Kidney capillary endothelial cell (primary cell): ENCODE data around the gene MARCHF3.
A peak's percentile ranks its signal among the peaks of the same experiment; 100 is the strongest.
"Not testable (repeated sequence)": the region's sequence is repeated elsewhere in the genome, so short reads cannot be mapped to it uniquely, and the experiment has no call there.

Experiments used
- DNase-seq: peaks from one replicate; pipeline ENCODE4 v3.0.0-alpha.2; 2018; ENCODE audit warnings: low spot score

Gene MARCHF3, protein sequence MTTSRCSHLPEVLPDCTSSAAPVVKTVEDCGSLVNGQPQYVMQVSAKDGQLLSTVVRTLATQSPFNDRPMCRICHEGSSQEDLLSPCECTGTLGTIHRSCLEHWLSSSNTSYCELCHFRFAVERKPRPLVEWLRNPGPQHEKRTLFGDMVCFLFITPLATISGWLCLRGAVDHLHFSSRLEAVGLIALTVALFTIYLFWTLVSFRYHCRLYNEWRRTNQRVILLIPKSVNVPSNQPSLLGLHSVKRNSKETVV

DNA sequence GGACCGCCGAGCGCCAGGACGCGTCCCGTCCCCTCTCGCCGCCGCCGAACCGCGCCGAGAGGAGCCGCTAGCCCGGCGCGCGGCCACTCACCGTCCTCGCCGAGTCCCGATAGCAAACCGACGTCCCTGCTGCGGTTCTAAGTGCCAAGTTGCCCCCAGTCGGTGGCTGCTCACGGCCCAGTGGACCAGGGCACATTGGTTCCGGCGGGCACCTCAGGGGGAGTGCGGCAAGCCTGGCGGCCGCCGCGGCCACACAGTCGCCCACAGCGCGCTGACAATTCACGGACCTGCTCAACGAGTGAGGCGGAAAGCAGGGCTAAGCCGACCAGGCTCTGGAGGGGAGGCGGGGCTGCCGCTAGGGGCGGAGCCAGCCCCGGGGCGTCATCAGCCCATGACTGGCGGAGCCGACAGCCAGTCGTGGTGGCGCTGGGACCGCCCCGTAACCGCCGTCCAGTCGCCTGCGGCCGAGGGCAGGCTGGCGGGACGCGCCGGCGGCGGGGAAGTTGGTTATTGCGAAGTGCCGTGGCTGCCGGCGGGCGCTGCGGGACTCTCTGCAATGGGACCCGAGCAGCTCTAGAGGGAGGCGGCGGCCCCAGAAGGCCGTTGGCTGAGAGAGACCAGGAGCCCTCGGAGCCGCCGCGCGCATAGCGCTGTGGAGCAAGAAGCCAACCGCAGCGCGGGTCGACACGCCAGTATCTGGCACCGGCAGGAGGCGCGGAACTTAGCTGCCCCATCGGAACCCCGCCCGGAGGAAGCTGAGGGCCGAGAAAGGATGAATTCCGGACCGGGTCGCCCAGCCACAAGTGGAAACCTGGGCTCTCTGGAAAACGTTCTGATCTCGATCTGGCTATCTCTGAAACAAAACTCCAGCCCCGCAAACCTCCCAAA is at the start of gene MARCHF3:
MARCHF3 (minus strand) TSS at position 300 of the 888 bp plus-strand sequence. CDS start 112,387 bp downstream, outside the sequence.
- peak; percentile 91 for DNase-seq

DNA sequence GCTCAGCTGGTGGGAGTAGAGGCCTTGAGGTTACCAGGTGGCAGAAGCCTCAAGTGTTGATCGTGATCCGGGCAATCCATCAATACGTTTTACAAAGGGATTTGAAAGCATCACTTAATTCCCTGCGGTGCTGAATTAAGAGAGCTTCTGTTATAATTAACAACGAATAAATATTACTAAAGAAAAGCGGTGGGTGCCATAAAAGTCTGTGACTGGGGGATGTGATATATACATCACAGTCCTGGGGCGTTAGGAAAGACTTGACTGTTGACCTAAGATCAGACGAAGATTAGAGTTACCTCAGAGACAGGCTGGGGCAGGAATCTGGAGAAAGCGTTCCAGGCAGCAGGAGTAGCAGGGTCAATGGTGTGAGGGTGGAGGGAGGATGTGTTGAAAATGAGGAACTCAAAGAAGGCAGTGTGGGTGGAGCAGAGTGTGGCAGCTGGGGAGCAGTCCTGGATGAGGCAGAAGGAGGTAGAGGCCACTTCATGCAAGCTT is 49.7 kb upstream of the MARCHF3 start:
- no peak for DNase-seq

DNA sequence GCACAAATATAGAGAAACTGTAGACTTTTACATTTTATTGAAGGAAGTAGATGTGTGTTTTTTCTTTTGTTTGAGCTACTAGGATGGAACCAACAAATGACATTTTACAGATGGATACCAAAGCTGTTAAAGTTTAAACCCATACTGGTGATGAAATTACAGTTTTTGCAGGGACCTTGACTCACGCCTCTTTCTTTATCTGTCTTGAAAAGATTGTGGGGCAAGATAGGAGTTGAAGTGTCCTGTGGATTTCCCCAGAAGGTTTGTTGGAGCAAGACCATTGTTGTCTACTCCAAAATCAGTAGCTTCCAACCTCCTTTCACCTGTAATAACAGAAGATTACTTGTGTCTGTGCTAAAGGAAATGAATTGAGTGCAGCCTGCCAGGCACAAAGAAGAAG is 47.0 kb upstream of the MARCHF3 start:
- DNase-seq, result no peak

DNA sequence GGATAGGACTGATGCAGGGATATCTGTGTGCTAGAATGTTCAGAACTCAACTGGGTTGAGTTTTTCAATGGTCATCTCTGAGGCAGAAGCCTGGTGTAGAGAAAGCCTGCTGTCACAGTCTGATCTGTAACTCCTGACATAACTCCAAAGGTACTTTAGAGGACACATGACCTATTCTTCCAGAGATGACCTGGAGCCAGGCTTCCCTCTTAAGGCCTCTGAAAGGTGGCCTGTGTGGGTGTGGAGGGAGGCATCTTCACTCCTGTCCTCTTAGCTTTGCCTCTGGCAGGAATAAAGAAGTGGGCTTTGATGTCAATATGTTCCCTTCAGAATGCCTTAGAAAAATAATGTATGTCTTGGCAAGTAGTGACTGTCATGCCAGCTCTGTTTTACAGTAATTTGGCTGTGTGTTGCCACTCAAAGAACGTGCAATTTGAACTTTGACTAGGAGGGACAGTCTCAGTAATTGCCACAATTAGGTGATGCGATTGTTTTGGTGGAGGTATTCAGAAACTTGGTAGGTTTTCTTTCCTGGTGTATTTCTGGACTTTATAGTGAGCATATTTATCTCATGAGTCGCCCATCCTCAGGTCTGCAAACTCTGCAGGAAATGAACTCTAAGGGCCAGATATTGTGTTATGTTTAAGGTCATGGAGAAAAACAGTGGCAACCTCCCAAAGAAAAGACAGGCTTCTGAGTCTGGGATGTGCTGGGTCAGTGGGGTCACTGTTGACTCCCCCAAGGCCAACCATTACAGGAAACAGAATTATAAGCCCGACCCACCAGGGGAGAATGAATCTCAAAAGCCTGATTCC is 46.2 kb upstream of the MARCHF3 start:
- DNase-seq, result peak; percentile 75

DNA sequence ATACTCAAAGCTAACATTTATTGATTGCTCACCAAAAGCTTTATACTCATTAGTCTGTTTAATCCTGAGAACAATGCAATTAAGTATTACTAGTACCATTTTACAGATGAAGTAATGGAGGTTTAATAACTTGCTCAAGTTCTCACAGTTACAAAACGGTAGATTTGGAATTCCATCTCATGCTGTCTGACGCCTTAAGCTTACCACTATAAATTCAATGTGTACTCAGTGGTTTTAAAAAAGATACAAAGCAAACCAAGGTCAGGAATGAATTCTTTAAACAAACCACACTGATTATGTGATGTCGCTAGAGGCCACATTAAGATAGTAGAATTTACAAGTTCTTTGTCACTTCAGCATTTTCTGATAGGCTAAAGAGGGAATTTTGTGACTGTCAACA is 44.1 kb upstream of the MARCHF3 start:
- DNase-seq, result no peak

DNA sequence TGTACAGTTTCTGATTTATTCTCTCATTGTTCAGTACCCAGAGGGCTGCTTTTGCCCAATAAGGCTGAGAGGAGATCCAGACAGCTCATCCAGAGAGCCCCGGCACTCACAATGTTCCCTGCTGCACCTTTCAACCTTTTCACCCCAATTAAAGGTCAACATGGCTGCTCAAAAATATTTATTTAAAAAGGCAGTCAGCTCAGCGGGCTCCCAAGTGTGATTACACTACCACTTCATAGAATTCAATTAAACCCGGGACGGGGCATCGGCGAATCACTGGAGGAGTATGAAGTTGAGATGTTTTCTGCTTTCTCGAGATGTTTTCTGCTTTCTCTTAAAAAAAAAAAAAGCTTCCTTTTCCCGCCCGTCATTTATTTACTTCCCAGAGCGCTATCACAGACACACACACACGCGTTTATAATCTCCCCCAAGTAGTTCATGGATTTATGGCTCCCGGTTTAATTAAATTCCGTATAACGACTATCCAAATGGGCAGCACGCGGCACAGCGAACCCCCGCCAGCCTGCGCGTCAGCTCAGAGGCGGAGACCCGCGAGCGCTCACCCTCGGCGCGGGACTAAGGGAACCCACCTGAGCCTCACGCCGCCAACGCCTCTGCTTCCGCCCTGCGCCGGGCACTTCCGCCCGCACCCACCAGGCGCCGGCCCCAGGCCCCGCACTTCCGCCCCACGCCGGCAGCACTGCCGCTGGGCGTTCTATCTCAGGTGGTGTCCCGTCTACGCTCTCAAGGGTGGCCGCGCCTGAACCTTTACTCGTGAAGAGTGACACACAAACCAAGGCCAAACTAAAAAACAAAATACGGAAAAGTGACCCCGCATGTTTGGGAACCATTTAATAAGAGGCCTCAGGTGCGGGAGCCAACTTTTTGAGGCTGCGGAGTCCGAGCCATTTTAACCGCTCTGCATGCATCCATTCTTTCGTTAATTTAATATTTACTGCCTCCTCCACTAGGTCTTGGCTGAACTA is 42.8 kb upstream of the MARCHF3 start, which contains the start of gene C5orf63:
C5orf63 (minus strand) TSS at position 642 of the 986 bp plus-strand sequence. CDS start 14,507 bp downstream, outside the sequence.
- peak; percentile 55 for DNase-seq

DNA sequence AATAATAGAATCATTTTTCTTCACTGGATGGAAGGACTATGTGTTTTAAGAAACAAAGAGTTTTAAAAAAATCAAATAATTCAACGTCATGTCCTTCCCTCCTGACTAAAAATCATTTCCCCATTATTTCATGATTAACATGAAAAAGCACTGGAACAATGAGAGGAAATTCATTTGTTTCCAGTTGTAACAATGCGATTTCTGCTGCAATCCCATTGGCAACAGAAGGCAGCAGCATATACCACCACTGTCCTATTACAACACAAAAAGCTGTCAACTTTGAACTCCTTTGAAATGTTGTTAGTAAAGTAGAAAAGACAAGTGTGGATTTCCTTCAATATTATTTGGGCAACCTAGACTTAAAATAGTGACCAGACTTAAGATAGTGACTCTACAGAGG is 39.9 kb upstream of the MARCHF3 start:
- DNase-seq, result peak; percentile 85

DNA sequence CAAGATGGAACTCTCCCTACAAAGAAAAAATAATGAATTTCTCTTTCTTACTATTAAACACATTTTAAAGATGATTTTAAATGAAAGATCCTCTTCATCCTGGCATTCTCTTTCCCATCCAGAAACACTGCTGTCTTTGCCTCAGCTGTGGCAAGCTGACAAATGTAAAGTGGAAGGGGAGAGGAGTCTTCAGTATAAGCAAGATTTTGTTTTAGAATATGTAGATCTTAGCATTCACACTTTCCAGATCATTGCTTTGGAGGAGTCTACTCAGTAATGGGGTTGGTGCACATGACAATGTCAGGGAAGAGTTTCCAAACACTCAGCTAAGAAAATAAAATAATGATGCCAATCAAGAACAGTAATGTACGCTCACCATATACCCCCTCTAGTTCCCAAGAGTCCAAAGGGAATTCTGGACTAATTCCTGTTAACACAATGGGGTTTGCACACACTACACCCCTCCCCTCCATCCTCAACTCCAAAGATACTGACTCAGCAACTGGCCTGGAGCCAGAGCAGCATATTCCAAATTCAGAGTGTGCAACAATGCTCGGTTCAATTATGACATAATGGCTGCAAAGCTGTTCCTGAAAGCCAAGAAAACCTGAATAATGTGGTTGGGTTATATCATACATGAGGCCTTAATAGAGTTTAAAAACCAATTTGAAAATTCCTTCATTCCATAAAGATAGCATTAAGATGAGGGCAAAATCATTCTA is 38.3 kb upstream of the MARCHF3 start:
- DNase-seq, result peak; percentile 79

DNA sequence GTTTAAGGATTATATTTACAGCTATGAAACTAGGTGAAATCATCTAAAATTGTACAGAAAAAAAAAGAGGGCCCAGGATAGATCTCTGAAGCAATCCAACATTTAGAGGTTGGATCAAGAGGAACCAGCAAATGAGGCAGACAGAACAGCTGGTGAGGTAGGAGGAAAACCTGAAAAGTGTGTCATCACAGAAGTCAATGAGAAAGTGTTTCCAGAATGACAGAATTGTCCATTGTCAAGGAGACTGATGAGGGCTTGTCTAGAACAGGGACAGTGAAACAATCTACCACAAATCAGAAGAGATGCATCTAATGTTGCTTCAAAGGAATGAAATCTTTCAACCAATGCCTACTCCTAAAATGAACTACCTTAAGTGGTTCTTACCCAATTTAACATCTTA is 36.4 kb upstream of the MARCHF3 start:
- no peak for DNase-seq

DNA sequence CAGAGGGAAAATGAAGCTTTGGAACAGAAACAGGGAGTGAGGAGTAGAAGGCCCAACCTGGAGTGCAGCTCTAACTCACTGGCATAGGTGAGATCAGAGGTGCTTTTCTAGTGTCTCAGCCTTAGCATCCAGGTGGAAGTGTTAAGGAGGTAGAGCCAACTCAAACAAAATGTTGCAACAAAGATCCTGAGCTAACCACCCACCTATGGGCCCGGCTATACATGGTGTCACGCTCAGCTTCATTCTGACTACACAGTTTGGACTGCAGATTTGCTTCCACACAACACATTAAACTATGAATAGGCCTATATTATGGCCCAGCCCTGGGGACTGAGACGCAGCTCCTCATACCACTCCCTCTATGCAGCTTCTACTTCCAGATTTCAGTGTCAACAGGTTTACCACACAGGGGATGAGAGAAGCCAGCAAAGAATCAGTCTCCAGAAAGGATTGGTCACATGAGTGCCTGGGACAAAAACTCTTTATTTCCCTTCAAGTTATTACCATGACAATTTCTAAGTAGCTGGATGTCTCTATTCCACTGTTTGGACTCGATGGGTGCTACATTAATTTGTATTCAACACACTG is 34.0 kb upstream of the MARCHF3 start:
- DNase-seq, result no peak

DNA sequence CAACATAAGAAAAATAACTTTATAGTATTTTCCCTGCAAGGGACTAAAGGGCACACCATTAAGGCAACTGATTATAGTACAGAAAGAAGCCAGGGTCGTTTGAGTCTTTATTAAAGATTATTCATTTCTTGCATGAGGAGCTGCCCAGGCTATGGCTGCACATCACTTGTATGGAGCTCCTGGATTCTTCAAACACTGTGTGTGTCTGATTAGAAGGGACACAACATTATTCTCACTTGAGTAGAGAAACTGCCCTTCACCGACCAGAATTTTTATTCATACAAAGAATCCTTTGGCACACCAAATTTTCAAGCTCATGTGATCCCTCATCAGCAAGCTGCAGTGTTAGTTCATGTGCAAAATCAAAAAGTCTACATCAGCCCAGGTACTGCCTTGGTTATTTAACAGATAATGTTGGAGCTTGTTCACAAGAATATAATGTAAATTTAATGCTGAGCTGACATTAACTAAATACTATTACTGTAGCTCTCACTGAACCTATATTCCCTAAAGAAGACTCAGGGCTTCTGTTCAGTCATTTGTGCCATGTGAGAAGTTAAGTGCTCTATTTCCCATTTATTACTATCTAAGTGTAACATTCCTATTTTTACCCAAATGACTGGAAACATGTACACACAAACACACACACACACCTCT is 33.0 kb upstream of the MARCHF3 start:
- DNase-seq, result no peak

DNA sequence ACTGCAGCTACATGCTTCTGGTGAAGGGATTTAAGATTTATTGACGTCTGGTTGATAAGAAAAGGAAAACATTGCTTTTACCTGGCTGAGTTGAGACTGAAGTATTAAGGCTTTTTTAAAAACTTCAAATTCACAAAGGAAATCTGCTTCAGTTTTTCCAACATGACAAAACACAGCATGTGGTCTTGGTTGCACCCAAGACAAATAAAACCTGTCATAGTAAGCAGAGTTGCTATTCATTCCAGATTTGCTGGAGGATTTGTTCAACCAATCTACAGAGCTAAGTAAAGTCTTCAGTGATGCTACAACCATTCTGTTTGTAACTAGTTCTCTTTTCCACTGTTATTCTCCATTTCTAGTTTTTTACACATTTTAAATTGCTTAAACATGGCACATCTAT is 31.6 kb upstream of the MARCHF3 start:
- no peak for DNase-seq

DNA sequence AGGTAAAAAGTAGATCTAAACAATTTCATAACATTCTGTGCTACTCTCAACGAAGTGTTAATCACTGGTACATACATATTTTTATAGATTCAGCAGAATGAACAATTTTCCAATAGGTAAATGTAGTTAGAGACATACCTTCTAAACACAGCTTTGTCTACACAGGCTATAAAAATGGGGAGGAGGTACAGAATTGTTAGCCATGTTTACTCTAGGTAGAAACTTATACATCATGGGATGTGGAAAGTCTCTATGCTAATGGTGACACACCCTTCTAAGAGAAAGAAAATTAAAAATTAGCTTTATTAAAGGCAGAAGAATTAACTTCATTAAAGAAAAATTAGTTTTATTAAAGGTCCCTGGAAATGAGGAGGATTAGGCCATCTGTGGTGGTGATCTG is 31.2 kb upstream of the MARCHF3 start:
- DNase-seq, result no peak

DNA sequence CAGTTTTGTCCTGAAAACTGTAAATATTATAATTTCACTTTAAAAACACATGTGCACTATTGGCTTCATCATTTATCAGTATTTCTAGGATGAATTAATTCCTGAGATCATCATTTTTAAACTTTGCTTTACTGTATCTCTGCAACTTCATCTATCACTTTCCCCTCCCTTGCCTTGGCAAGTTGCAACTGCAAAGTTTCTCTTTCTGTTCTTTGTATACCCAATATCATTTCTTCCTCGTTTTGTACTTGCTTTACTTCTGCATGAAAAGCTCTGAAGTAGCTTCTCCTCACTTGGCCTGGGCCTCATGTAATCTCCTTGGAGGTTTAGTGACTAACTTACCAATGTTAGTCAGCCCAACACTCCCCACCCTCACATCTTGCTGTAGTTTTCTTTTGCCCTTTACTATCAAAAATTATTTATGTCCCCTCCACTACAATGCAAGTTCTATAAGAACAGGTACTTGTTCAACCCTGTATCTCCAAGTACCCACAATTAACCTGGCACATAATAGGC is 30.2 kb upstream of the MARCHF3 start:
- no peak for DNase-seq

DNA sequence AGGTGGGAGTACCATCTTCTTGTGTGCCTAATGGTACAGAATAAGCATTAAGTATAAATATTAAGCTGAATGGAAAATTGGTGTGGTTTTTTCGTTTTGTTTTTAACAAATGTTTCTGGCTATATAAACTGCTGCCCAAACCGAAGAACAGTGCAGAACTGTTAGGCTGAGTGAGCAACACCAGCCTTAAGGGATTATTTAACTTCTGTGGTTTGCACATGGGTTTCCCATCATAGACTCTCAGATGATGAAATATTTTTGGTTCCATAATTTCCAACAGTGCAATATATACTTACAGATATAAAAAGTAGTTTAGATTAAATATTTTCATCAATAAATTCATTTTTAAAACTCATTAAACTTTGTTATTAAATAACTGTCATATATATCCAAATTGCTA is 26.5 kb upstream of the MARCHF3 start:
- no peak for DNase-seq

DNA sequence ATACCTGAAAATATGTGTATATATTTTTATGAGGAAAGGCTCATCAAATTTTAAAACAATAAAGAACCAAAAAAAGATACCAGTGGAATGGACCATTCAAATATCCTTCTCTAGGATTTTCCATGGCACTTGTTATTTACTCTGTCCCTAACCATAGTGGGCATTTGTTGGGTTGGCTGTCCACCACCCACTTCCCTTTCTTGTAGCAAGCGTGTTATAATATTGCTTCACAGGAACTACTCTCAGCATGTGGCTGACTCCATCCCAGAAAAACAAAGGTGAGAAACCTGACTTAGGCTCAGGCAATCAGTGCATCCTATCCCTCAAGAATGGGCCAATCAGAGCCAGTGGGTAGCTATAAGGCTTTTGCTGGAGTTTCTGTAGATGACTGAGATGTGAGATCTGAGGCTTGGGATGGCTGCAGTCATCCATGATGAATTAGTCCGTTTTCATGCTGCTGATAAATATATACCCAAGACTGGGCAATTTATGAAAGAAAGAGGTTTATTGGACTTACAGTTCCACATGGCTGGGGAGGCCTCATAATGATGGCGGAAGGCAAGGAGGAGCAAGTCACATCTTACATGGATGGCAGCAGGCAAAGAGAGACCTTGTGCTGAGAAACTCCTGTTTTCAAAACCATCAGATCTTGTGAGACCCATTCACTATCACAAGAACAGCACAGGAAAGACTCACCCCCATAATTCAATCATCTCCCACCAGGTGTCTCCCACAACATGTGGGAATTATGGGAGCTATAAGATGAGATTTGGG is 25.7 kb upstream of the MARCHF3 start:
- no peak for DNase-seq

DNA sequence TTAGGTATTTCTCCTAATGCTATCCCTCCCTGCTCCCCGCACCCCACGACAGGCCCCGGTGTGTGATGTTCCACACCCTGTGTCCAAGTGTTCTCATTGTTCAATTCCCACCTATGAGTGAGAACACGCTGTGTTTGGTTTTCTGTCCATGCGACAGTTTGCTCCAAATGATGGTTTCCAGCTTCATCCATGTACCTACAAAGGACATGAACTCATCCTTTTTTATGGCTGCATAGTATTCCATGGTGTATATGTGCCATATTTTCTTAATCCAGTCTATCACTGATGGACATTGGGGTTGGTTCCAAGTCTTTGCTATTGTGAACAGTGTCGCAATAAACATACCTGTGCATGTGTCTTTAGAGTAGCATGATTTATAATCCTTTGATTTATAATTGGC is 23.2 kb upstream of the MARCHF3 start:
- DNase-seq, result not testable (repeated sequence)

DNA sequence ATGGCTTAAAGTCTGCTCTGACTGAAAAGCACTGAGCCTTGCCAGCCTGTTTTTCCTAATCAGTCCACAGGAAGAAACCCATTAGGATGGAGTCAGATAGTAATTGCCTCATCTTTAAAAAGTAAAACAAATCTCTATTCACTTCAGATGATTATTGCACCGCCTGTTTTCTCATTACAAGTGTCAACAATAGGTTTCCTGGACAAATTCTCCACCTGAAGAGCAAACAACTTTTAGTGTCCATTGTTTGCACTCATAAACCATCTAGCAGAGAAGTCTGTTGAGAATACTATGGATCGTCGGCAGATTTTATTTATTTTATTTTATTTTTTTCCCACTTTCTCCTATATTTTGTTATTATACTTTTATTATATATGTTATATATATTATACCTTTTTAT is 22.7 kb upstream of the MARCHF3 start:
- DNase-seq, result no peak
